Calu3 (cell line): ENCODE results near the gene F7. TPM values are rescaled to one million over a fixed set of nuclear protein-coding genes. Genes with fewer than 3 reads are reported as not detected.
A peak's percentile ranks its signal among the peaks of the same experiment; 100 is the strongest.
"Not testable (repeated sequence)": the region's sequence is repeated elsewhere in the genome, so short reads cannot be mapped to it uniquely, and the experiment has no call there.

ENCODE experiments used
- Bru-seq: library from RNA; stranded (reverse); fragments of 400-500 nt; gene quantifications from one replicate; lab custom pipeline; 2021; lab: Mats Ljungman, UMichigan
- BruChase-seq, 2 experiments: library from RNA; stranded (reverse); fragments of 400-500 nt; gene quantifications; one replicate each; lab custom pipeline; 2021; lab: Mats Ljungman, UMichigan
- BruUV-seq: library from RNA; stranded (reverse); fragments of 400-500 nt; replicated peaks from 2 replicates; lab custom pipeline; 2021; lab: Mats Ljungman, UMichigan
- CTCF ChIA-PET: fragments of 300-600 bp; sonication (Branson Sonifier 250); formaldehyde crosslinking; loops from one replicate; lab custom pipeline; 2022; ENCODE audit warnings: antibody characterized with exemption; lab: Charles Lee
- DNase-seq: peaks from one replicate; pipeline ENCODE4 v3.0.0; 2022
- H3K27ac Mint-ChIP-seq: one replicate; pipeline ENCODE4 v1.8.0; 2022; ENCODE audit warnings: mixed read lengths; ENCODE audit not compliant: unreplicated experiment
- H3K27me3 Mint-ChIP-seq: one replicate; pipeline ENCODE4 v1.8.0; 2022; ENCODE audit warnings: mixed read lengths; ENCODE audit not compliant: unreplicated experiment
- H3K36me3 Mint-ChIP-seq: one replicate; pipeline ENCODE4 v1.8.0; 2022; ENCODE audit warnings: mild to moderate bottlenecking, moderate library complexity, mixed read lengths; ENCODE audit not compliant: insufficient read depth, unreplicated experiment
- H3K4me1 Mint-ChIP-seq: one replicate; pipeline ENCODE4 v1.8.0; 2022; ENCODE audit warnings: mild to moderate bottlenecking, low read depth, mixed read lengths; ENCODE audit not compliant: unreplicated experiment
- H3K4me3 Mint-ChIP-seq: one replicate; pipeline ENCODE4 v1.8.0; 2022; ENCODE audit warnings: mild to moderate bottlenecking, low read depth, moderate library complexity, mixed read lengths; ENCODE audit not compliant: unreplicated experiment
- H3K9me3 Mint-ChIP-seq: one replicate; pipeline ENCODE4 v1.8.0; 2022; ENCODE audit warnings: low read depth, mixed read lengths; ENCODE audit not compliant: unreplicated experiment
- intact Hi-C: fragments of 100-400 bp; cut with micrococcal nuclease; formaldehyde crosslinking; loops from one replicate; pipeline ENCODE4 v1.10.0; 2022; ENCODE audit not compliant: unreplicated experiment
- long read RNA-seq: library from polyadenylated mRNA; stranded (forward); transcript quantifications from one replicate; pipeline ENCODE4 v2.0.0, GENCODE V29; 2022
- total RNA-seq: library from RNA; stranded (reverse); gene quantifications from 2 replicates; pipeline ENCODE4 v1.2.3, GENCODE V29; 2022
- TF ChIP-seq, protein P1 (sequence below): fragments of 200-600 bp; IDR thresholded peaks from one replicate; pipeline ENCODE4 v1.8.0; 2022; ENCODE audit warnings: antibody characterized with exemption; ENCODE audit not compliant: unreplicated experiment

F7 gene
- not detected in 2 replicates for total RNA-seq
- Bru-seq, nascent RNA, result not detected
- percentile 13 among the genes with signal in this experiment for BruChase-seq, experiment 1, labeled RNA remaining after a 6-hour chase
- BruChase-seq, experiment 2, labeled RNA remaining after a 2-hour chase, result not detected
- long read RNA-seq, result 0 reads

DNA sequence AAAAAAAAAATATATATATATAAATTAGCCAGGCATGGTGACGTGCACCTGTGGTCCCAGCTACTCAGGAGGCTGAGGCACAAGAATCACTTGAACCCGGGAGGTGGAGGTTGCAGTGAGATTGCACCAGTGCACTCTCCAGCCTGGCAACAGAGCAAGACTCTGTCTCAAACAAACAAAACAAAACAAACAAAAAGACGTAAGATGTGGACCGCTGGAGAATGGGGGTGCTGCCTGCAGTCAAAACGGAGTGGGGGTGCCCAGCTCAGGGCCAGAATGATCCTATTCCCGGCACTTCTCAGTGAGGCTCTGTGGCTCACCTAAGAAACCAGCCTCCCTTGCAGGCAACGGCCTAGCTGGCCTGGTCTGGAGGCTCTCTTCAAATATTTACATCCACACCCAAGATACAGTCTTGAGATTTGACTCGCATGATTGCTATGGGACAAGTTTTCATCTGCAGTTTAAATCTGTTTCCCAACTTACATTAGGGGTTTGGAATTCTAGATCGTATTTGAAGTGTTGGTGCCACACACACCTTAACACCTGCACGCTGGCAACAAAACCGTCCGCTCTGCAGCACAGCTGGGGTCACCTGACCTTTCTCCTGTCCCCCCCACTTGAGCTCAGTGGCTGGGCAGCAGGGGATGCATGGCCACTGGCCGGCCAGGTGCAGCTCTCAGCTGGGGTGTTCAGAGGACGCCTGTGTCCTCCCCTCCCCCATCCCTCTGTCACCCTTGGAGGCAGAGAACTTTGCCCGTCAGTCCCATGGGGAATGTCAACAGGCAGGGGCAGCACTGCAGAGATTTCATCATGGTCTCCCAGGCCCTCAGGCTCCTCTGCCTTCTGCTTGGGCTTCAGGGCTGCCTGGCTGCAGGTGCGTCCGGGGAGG lies at the start of gene F7:
F7 (plus strand) TSS at position 760 of the 889 bp plus-strand sequence; CDS start at position 811, 51 bp downstream.
- Mint-ChIP-seq H3K4me3 (no peak within 1 kb of the TSS), H3K4me1 (no peaks in the 10 kb centered on the region), H3K27ac (no peak within 1 kb of the TSS), H3K36me3 (peaks cover 5% of the 10 kb centered on the region), H3K9me3 (no peaks in the 10 kb centered on the region), H3K27me3 (no peaks in the 10 kb centered on the region)
- no TSS peak for BruUV-seq
- CTCF ChIA-PET, result no interaction called here
- DNase-seq, result no peak
- intact Hi-C loops, result no loop called here
- TF ChIP-seq, protein P1, sequence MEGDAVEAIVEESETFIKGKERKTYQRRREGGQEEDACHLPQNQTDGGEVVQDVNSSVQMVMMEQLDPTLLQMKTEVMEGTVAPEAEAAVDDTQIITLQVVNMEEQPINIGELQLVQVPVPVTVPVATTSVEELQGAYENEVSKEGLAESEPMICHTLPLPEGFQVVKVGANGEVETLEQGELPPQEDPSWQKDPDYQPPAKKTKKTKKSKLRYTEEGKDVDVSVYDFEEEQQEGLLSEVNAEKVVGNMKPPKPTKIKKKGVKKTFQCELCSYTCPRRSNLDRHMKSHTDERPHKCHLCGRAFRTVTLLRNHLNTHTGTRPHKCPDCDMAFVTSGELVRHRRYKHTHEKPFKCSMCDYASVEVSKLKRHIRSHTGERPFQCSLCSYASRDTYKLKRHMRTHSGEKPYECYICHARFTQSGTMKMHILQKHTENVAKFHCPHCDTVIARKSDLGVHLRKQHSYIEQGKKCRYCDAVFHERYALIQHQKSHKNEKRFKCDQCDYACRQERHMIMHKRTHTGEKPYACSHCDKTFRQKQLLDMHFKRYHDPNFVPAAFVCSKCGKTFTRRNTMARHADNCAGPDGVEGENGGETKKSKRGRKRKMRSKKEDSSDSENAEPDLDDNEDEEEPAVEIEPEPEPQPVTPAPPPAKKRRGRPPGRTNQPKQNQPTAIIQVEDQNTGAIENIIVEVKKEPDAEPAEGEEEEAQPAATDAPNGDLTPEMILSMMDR, result no peak

DNA sequence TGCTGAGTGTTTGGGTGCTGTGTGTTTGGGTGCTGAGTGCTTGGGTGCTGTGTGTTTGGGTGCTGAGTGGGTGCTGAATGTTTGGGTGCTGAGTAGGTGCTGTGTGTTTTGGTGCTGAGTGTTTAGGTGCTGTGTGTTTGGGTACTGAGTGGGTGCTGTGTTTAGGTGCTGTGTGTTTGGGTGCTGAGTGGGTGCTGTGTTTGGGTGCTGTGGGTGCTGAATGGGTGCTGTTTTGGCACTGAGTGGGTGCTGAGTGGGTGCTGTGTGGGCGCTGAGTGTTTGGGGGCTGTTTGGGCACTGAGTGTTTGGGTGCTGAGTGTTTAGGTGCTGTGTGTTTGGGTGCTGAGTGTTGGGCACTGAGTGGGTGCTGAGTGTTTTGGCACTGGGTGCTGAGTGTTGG lies 48.5 kb upstream of the F7 start:
- Mint-ChIP-seq H3K27me3 (no peaks in the 10 kb centered on the region), H3K4me1 (no peaks in the 10 kb centered on the region), H3K9me3 (no peaks in the 10 kb centered on the region), H3K27ac (no peak overlapping the region), H3K4me3 (no peak overlapping the region), H3K36me3 (no peaks in the 10 kb centered on the region)
- DNase-seq, result no peak
- no TSS peak for BruUV-seq
- intact Hi-C loops, result no loop called here
- TF ChIP-seq, protein P1, result no peak
- CTCF ChIA-PET, result interaction anchor here (0.7 kb wide), 1 partner anchor 35 kb away, joined by 4 read pairs; no protein-coding TSS in a partner anchor

DNA sequence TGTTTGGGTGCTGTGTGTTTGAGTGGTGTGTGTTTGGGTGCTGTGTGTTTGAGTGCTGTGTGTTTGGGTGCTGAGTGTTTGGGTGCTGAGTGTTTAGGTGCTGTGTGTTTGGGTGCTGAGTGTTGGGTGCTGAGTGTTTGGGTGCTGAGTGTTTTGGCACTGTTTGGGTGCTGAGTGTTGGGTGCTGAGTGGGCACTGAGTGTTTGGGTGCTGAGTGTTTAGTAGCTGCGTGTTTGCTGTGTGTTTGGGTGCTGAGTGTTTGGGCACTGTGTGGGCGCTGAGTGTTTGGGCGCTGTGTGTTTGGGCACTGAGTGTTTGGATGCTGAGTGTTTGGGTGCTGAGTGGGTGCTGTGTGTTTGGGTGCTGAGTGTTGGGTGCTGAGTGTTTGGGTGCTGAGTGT lies 48.0 kb upstream of the F7 start:
- DNase-seq, H3K9me3 Mint-ChIP-seq, H3K36me3 Mint-ChIP-seq, H3K4me3 Mint-ChIP-seq, H3K27ac Mint-ChIP-seq, H3K4me1 Mint-ChIP-seq, BruUV-seq, H3K27me3 Mint-ChIP-seq, intact Hi-C loops: not testable (repeated sequence)
- CTCF ChIA-PET, result interaction anchor here (0.7 kb wide), 1 partner anchor 35 kb away, joined by 4 read pairs; no protein-coding TSS in a partner anchor

DNA sequence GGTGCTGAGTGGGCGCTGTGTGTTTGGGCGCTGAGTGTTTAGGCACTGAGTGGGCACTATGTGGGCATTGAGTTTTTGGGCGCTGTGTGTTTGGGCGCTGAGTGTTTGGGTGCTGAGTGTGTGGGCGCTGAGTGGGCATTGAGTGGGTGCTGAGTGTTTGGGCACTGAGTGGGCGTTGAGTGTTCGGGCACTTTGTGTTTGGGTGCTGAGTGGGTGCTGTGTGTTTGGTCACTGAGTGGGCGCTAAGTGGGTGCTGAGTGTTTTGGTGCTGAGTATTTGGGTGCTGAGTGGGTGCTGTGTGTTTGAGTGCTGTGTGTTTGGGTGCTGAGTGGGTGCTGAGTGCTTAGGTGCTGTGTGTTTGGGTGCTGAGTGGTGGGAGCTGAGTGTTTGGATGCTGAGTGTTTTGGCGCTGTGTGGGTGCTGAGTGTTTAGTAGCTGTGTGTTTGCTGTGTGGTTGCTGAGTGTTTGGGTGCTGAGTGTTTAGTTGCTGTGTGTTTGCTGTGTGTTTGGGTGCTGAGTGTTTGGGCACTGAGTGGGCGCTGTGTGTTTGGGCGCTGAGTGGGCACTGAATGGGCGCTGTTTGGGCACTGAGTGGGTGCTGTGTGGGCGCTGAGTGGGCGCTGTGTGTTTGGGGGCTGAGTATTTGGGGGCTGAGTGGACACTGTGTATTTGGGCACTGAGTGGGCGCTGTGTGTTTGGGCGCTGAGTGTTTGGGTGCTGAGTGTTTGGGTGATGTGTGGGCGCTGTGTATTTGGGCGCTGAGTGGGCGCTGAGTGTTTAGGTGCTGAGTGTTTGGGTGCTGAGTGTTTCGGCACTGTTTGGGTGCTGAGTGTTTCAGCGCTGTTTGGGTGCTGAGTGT lies 47.2 kb upstream of the F7 start:
- BruUV-seq, result no TSS peak
- Mint-ChIP-seq H3K27ac (no peak overlapping the region), H3K9me3 (no peaks in the 10 kb centered on the region), H3K4me3 (no peak overlapping the region), H3K4me1 (no peaks in the 10 kb centered on the region), H3K27me3 (no peaks in the 10 kb centered on the region), H3K36me3 (no peaks in the 10 kb centered on the region)
- intact Hi-C loops, result no loop called here
- CTCF ChIA-PET, result no interaction called here
- no peak for DNase-seq
- TF ChIP-seq, protein P1, result no peak
